Activated CD4-positive, alpha-beta T cell treated with anti-CD3 and anti-CD28 coated beads, Interleukin-2, amount 50 U/mL, for 4 hours (primary cell): Measurements from ENCODE around the gene MAB21L1.

Experiments used
- DNase-seq, 2 experiments: peaks; one replicate each; pipeline ENCODE4 v3.0.0-alpha.2; 2020

MAB21L1 gene

DNA sequence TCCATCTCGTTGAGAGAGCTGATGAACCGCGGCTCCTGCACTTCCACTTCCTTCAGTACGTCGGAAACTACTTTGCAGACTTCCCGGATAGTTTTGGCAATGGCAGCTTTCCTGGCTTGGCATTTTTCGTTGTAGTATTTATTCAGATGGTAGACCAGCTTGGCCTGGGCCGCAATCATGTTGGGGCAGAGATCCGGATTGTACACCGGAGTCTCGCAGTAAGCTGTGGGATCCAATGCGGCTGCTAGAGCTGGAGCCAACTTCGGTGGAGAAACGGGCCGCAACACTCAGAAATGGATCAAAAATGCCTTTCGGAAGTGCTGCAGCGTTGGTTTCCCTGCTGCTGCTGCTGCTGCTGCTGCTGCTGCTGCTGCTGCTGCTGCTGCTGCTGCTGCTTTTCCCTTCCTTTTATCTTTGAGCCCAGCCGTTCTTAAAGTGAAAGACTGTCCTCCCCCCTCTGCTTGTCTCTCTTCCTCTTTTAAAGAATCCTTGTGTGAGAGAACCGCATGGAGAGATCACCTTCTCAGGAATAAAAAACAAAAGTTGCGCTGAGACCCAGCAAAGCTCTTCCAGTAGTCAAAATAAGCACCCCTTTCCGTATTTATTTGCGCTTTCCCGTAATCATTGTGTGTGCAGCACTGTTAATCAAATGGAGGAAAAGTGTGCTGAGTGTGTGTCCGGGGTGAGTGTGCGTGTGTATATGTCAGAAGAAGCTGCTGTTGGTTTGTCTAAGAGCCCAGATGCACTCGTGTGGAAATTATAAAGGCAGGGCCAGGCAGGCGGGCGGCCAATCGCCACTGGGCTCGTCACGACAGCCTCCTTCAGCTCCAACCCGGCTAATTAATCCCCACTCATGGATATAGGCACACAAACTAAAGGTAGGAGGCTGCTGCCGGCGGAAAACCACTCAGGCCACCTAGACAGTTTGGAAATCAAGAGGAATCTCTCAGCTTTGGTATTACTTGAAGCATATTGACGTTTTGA, at the start of gene MAB21L1:
Gene MAB21L1 (minus strand): TSS at position 730 of the 984 bp plus-strand sequence. CDS start 551 bp downstream, at position 179.
- no peak for DNase-seq

DNA sequence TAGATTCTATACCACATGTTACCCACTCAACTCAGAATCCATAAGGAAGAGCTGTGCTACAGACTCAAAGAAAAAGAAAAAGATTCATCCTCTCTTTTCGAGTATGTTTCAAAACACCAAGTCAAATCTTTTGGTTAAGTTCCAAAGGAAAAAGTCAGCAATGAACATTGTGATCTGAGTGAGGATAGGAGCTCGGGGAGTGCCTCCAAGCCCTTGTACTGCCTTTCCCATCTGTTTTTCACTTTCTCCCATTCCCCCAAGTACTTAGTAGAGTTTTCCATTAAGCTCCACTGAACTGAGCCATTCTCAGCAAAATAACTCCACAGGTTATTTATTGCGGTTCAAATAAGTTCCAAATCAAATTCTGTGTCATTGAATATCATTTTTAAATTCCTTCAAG, 47.7 kb upstream of the MAB21L1 start:
- no peak for DNase-seq

DNA sequence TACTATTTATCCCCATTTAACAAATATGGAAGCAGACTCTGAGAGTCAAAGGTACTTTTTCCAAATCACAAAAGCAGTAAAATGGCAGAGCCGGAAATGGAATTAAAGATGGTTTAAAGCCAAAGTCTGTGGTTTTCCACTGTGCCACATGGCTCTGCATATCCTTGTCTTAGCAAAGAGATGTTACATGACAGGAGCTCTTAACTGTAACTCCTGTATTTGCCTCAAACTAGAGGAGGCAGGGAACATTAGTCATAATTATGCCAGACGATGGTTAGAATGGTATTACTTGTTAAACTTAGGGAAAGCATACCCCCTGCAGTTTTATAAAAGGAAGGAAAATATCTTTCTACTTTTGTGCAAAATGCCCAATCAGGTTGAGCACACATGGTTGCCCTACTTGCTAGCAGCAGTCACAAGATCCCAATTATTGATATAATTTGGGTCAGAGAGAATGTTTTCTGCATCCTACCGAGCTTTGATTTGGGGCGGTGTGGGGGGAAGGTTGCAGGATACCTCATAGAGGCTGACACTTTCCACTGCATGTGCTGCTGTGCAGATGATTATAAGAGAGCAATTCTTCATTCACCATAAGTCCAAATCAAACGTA, 42.0 kb upstream of the MAB21L1 start:
- no peak for DNase-seq

DNA sequence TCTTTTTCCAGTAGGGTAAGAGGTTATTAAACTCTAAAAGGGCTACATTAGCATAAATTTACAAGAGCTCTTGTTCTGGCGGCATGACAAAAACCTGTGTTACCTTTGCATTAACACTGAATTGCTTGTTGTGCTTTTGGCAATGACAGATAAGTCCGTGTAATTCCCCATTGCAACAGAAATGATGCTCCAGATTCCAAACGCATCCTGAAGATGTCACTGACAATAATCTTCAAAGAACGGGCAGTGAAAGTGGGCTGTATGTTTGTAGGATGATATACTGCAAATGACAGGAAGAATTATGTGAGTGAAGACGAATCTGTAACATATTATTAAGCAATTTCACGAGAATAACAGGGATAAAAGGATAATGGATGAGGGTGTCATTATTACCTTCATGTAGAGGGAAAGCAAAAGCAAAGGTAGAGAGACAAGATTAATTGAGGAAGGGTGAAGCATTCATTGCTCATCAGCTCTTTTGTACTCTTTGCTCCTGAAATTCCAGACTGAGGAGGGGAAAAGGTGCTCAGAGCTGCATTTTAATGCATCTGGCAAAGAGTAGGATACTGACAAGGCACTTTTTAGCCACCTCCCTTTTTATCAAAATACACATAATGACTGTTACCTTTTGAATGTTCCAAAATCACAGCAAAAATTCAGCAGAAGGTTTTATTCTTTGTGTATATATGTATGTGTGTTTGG, 38.5 kb upstream of the MAB21L1 start:
- DNase-seq = no peak

DNA sequence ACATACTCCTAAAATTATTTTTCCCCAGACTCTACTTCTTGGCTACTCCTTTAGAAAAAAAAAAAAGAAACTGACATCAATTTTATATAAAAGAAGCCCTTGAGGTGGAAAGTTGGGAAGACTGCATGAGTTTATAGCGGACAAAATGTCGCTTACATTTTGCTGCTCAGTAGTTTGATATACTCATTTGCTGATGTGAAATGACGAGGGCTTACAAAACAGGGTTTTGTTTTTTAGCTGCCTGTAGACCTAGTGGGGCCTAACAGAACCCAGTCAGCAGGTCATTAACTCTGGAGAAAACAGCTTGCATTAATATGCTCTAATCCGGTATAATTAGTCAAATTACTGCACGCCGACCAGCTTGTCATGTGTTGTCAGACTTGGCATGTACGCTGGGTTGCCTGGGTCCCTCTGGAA, 37.6 kb upstream of the MAB21L1 start:
- no peak for DNase-seq

DNA sequence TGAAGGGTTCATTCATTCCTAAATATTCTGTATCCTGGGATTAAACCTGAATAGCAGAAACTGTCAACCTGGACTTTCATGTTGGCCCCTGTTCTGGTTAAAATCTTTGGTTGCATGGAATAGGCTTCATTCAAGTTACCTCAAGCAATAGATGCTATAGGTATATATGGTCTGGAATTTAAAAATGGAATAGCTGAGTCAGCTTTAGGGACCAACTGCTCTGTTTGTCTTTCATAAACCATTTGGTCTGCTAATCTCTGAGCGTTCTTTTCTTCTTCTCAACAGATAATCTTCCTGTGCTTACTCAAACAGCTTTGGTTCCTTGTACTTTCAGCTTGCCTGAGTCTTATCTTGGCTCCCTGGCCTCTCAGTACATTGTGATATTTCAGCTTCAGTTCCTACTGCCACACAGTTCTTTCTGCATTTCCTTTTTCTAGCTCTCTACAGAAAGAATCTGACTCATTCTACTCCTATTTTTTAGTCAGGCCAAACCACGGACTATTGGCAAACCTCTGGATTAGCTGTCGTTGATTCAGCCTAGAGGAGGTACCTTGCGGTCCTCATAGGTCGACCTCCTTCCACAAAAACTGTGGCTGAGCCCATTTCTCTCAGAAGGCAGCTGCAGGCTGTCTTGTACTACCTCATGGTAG, 35.9 kb upstream of the MAB21L1 start:
- no peak for DNase-seq

DNA sequence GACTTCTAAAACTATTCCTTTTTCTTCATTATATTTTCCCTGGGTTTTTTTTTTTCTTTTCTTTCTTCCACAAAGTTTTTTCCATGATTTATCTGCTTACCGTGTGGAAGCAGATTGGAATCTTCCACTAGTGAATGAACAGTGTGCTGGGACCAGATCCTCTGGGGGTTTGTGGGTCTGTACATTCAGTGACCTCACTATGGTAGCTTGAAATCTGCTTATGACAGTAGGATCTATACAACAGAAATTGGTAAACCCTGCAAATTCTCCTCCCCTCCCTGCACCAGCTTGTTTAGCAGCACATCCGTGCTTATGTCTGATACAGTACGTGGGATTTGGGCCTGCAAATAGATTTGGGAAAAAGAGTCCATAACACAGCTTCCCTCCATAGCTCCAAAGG, 26.0 kb upstream of the MAB21L1 start:
- DNase-seq = no peak

DNA sequence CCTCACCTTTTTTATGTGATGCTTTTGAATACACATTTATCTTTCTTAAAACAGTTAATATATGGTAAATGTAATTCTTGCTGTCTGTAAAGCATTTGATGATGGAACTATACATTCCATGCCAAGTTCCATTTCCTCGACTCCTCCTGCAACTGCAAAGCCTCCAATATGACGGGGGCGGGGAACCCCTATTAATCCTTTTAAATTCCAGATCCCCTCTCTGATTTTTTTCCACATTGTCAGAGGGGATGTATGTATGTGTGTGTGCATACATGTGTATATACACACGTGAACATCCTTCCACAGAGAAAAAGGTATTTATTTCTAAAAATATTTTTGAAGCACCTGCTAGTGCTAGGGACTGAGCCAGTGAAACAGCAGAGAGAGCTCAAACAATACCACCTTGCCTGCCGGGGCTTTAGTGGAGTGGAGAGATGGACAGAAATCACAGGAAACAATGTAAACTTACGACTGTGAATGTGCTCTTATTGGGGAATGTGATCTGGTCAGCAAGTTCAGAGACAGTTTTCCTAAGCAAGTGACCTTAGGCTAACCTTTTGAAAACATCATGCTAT, 25.3 kb upstream of the MAB21L1 start:
- no peak for DNase-seq

DNA sequence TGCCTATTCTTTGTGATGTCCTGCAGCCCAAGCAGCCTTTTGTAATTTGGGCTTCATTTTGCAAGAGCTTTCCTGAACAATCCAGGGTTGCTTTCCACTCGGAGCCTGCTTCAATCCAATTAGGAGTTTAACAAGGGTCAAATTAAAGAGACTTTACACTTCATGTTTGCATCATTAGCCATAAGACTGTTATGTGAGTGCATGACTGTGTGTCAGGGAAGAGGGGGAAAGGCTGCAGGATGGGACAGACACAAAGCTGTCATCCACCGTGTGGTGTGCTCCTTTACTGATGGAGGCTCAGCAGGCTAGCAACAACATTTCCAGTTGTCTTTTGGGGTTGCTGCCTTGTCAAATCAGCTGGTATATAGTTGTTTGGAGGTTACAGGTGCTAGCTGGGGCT, 23.7 kb upstream of the MAB21L1 start:
- no peak for DNase-seq

DNA sequence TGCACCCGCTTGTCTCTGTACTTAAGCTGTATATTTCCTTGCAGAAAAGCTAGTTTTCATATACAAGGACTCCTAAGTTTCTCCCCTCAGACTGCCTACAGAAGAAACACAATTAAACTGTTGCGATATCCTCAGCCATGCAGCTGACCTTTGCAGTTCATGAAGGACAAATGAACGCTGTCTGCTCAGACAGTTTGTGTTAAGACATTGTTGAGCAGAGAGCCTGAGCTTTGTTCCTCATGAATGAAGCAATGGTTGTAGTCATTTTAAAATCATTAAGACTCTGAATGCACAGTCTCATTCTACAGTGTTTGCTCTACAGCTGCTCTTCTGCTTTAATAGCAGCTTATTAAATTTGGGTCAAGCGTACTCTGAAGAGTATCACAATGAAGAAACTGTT, 23.2 kb upstream of the MAB21L1 start:
- no peak for DNase-seq

DNA sequence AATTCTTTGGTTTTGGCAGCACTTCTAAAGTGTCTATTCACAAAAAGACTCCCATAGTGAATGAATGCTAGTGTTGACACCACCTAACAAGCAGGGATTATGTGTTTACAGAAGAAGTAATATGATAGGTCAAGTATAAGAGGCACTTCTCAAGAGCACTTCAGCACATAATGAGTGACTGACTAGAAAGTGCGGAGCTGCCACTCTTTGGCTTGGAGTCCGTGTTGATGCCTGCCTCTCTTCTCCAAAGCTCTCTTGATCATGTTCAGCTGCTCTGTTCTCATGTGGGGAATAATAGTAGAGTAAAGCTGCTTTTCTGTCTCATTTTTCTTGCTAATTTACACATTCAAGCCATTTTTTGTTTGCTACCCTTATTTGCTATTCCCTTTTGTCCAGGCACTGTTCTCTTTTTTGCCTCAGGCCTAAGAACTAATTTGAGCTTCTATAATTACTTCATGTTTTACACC, 22.7 kb upstream of the MAB21L1 start:
- DNase-seq = no peak

DNA sequence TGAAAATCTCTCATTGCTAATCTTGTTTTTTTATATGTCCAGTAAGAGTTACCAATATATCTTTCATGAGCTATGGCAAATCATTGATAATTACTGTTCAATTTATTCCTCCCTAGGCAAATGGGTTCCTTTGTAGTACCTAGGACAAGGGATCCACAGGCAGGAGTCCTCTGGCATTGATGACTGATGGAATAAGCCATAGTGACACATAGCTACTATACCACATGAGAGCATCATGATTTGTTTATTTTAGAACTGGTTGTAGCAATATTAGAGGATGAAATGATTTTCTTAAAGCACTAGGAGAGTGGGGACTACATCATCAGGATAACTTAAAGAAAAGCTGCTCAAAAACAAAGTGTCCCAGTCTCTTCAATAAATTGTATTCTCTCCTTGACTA, 21.7 kb upstream of the MAB21L1 start:
- DNase-seq = no peak

DNA sequence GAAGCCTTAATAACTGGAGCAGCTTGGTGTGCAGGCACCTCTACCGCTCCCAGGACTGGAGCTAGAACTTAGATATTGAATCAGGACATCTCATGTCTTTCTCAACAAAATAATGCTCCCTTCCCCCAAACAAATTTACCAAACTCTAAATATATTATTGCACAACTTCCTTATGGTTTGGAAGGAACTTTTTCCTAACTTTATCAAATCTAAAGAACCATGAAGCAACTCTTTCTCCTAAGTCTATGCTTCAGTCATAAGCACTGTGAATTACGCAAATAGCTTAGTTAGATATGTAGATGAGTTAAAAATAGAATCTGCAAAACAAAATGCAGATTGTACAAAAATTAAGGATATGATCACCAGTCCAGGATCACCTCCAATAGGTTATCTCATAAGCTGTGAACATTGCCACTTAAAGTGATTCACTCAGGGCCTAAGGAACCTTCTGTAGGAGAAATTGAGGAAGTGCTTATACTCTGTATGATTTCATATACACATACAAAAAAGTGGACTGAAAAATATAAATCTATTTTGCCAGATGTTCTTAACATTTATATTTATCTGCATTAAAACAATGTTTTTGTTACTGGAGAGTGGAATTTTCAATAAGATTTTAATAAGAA, 20.4 kb upstream of the MAB21L1 start:
- no peak for DNase-seq

DNA sequence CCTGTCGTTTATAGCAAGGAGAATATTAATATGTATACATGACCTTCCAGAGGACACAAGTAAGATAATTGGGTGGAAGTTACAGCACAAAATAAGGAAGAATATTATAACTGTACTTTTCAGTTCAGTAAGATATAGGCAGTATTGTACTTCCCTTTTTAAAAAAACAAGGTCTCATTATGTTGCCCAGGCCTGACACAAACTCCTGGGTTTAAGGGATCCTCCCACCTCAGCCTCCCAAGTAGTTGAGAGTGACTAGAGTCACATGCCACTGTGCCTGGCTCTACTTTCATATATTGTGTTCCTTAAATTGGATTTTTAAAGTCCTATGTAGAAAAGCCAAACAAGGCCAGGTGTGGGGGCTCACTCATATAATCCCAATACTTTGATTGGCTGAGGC, 19.5 kb upstream of the MAB21L1 start:
- no peak for DNase-seq

DNA sequence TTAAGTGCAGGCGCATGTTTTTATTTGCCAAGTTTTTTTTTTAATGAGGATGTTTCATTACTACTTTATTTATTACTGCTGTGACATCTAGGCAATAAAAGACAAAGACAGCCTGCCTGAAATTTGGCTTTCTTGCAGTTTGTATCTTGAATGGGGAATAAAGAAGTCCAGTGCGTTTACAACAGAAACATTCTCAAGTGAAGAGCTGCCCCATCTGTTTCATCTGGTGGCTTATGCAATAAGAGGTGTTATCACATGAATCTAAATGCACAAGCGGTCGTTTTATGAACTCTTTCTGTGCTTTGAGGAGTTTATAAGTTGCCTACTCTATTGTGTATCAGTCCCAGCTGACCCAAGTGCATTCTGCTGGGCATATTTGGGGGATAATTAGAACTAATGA, 12.6 kb upstream of the MAB21L1 start:
- DNase-seq = no peak

DNA sequence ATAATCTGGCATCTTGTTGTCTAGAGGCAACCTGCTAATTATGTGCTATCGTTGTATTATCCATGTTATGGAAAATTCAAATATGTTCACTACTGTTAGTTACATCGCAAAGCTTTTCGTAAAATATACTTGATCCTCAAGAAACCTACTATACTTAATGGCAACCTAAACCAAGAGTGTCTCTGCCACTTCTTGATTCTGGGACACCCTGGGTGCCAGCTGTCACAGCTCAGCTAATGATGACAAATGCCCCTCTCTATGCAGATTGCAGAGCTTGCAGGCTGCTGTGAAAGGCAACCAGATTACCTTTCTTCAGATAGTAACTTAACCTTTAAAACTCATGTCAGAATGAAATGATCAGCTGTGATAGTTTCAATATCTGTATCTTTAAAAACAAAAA, 8.9 kb upstream of the MAB21L1 start:
- no peak for DNase-seq

DNA sequence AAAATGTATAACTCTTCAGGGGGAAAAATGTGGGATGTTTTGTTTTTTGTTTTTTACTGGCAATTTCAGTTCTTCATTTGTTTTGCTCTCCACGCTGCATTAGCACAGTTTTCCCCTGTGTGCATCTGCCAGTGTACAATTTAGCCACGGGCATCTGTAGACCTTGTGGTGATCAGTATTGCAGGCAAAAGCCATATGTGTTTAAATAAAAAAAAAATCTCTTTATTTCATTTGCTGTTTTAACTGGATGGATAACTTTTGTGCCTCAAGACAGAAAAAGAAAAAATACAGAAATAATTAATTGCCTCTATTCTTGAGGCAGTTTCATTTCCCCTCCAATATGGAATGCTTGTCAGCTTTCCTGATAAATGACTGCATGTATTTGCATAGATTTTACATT, 7.9 kb upstream of the MAB21L1 start:
- DNase-seq = no peak

DNA sequence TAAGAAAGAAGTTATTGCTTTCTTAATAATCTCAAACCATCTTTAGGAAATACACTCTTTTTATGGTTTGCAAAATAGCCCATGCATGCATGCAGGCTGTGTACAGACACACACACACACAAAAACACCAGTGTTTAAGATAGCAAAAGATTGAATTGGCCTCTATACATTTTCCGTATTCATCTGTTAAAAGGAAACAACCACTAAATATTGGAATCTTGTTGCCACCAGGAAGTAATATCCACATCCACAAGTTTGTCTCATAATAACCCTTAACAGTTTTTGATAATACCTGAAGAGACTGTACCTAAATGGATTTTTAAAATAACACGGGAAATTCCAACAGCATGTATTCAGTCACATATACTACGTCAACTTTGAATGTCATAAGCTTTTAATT, 7.3 kb upstream of the MAB21L1 start:
- no peak for DNase-seq

DNA sequence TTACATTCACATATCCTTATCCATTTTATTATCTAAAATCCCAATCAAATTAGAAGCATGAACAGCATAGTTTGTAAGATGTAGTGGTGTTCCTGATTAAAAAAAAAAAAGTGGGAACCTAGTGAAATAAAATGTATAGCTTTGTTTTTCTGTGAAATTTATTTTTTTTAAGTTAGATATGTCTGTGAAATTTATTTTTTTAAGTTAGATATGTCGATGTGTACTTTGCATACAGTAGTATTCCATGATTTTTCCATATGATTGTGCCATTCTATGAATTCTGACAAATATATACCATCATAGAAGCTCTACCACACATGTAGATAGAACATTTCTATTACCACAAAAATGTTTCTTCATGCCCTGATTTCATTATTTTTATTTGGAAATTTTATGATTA, 6.0 kb upstream of the MAB21L1 start:
- DNase-seq = no peak

DNA sequence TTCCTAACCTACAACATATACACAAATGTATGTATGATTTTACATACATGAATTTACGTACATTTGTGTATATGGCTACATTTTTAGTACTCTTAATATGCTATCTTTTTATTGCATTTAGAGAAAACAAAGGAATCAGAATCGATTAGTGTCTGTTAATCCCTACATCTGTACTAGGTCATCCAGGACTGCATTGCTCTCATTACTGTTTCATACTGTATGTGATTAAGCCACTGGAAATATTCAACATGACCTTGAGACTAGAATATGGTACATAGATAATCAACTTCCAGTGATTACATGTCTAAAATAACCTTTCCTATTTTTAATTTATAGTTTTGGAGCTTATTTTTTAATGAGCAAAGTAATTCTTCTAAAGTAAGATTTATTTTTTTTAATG, 5.3 kb upstream of the MAB21L1 start:
- DNase-seq = no peak

DNA sequence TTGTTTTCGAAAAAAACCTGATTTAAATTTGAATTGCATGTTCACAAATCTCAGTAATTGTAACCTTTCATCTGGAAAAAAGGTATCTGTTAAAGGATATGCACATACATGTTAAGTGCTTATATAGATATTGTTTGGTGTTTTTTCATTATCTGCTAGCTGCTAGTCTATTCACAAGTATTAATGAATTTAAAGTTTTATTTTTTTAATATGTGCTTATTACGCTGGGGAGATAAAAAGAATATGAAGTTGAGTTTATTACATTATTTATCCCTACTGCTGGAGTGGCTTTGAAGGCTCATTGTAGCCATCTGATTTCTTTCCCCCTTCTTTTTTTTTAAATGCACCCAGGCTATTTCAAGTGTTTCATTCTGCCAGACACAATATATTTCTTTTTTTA, 3.9 kb upstream of the MAB21L1 start:
- DNase-seq = no peak

DNA sequence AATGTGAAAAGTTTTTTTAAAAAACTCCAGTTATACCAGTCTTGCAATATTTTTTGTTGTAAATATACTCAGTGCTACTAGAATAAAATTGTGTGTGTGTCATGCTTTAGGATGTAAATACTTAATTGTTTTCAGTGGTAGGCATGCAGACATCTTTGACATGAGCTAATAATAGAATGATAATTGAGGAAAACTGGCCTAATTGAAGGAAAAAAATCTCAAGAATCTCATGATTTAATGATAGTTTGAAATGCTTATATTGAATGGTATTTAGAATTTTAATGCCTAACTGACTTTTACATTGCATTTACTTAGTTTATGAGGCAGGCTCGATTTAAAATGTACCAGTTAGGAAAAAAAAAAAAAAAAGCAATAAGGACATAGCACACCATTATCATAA, 3.2 kb upstream of the MAB21L1 start:
- DNase-seq = no peak
